OCI-LY1 (cell line): ENCODE data around the gene LRRC56.

Source experiments
- H2AFZ ChIP-seq: fragments of 200-600 bp; sonication (generic), shearing (Covaris generic); 2 replicates; pipeline ENCODE4 v1.6.0; 2014; ENCODE audit warnings: antibody characterized with exemption, mild to moderate bottlenecking, low read length
- H3F3A ChIP-seq: fragments of 200-600 bp; sonication (generic), shearing (Covaris generic); 2 replicates; pipeline ENCODE4 v1.6.0; 2014; ENCODE audit warnings: mild to moderate bottlenecking, antibody characterized with exemption, low read length, moderate library complexity; ENCODE audit not compliant: insufficient read depth
- H3K27ac ChIP-seq: fragments of 200-600 bp; sonication (generic); 2 replicates; pipeline ENCODE4 v1.5.1; 2014; ENCODE audit warnings: low read length, mixed run types, mild to moderate bottlenecking, low read depth; ENCODE audit not compliant: poor library complexity, severe bottlenecking
- H3K27me3 ChIP-seq: fragments of 200-600 bp; sonication (generic); 2 replicates; pipeline ENCODE4 v1.6.0; 2014; ENCODE audit warnings: antibody characterized with exemption, mild to moderate bottlenecking, low read length, moderate library complexity; ENCODE audit not compliant: insufficient read depth
- H3K36me3 ChIP-seq: fragments of 200-600 bp; sonication (generic); 2 replicates; pipeline ENCODE4 v1.6.1; 2014; ENCODE audit warnings: mild to moderate bottlenecking, antibody characterized with exemption, low read length, moderate library complexity, mixed read lengths; ENCODE audit not compliant: insufficient read depth
- H3K4me1 ChIP-seq: fragments of 200-600 bp; sonication (generic); 2 replicates; pipeline ENCODE4 v1.5.1; 2014; ENCODE audit warnings: mild to moderate bottlenecking, low read length, moderate library complexity; ENCODE audit not compliant: insufficient read depth, severe bottlenecking
- H3K4me2 ChIP-seq: fragments of 200-600 bp; sonication (generic), shearing (Covaris generic); 2 replicates; pipeline ENCODE4 v1.6.1; 2014; ENCODE audit warnings: low read length
- H3K4me3 ChIP-seq: fragments of 200-600 bp; sonication (generic); 2 replicates; pipeline ENCODE4 v1.5.1; 2014; ENCODE audit warnings: low read length, low read depth, mild to moderate bottlenecking, mixed read lengths; ENCODE audit not compliant: poor library complexity, severe bottlenecking
- H3K79me2 ChIP-seq: fragments of 200-600 bp; shearing (Covaris generic); 2 replicates; pipeline ENCODE4 v1.6.1; 2016; ENCODE audit warnings: mixed run types, low read length, mixed read lengths; ENCODE audit not compliant: insufficient read depth
- H3K9ac ChIP-seq: fragments of 200-600 bp; sonication (generic), shearing (Covaris generic); 2 replicates; pipeline ENCODE4 v1.6.1; 2014; ENCODE audit warnings: mild to moderate bottlenecking, low read length, mixed read lengths
- H3K9me2 ChIP-seq: fragments of 200-600 bp; sonication (generic), shearing (Covaris generic); 2 replicates; pipeline ENCODE4 v1.6.1; 2014; ENCODE audit warnings: low read depth, mild to moderate bottlenecking, low read length, mixed read lengths
- H3K9me3 ChIP-seq: fragments of 200-600 bp; shearing (Covaris generic); 2 replicates; pipeline ENCODE4 v1.6.1; 2014; ENCODE audit warnings: low read length, mixed read lengths
- H4K20me1 ChIP-seq: fragments of 200-600 bp; sonication (generic), shearing (Covaris generic); 2 replicates; pipeline ENCODE4 v1.6.0; 2016; ENCODE audit warnings: mild to moderate bottlenecking, low read length; ENCODE audit not compliant: insufficient read depth
- EZH2 ChIP-seq: fragments of 200-600 bp; sonication (generic), shearing (Covaris generic); IDR thresholded peaks from 2 replicates; pipeline ENCODE4 v1.8.0; 2017; ENCODE audit warnings: borderline replicate concordance, mixed run types, mild to moderate bottlenecking, antibody characterized with exemption, low read length, moderate library complexity, mixed read lengths
- TF ChIP-seq, protein P1 (sequence below): fragments of 200-600 bp; sonication (generic), shearing (Covaris generic); IDR thresholded peaks from 2 replicates; pipeline ENCODE4 v1.5.1; 2017; ENCODE audit warnings: mild to moderate bottlenecking, antibody characterized with exemption, low read length, moderate library complexity, mixed read lengths

The LRRC56 gene

DNA sequence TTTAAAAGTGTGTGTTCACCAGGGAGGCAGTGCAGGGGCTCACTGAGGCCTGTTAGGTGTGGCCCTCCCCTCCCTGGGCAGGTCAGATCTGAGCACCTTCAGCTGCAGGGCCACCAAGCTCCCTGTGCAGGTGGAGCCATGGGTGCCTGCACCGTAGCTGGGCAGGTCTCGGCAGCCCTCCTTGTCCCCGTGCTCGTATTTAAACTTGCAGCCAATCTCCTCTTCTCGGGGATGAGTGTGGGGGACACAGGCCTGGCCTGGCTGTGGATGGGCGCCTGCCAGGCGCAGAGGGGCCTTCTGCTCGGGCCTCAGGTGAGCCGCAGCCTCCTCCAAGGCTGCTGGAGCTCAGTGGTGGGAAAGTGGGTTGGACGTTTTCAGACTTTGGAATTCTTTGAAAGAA is 58.1 kb downstream of the LRRC56 start:
- Histone ChIP-seq H2AFZ (no peak overlapping the region), H3K79me2 (no peaks in the 10 kb centered on the region), H3K27ac (no peak overlapping the region), H3F3A (no peaks in the 10 kb centered on the region), H3K9ac (no peak overlapping the region), H3K4me1 (no peaks in the 10 kb centered on the region), H3K9me3 (no peaks in the 10 kb centered on the region), H3K27me3 (no peaks in the 10 kb centered on the region), H3K36me3 (peaks cover 88% of the 10 kb centered on the region), H3K9me2 (no peaks in the 10 kb centered on the region), H3K4me2 (no peak overlapping the region), H4K20me1 (no peaks in the 10 kb centered on the region), H3K4me3 (no peak overlapping the region)
- TF ChIP-seq, protein P1, sequence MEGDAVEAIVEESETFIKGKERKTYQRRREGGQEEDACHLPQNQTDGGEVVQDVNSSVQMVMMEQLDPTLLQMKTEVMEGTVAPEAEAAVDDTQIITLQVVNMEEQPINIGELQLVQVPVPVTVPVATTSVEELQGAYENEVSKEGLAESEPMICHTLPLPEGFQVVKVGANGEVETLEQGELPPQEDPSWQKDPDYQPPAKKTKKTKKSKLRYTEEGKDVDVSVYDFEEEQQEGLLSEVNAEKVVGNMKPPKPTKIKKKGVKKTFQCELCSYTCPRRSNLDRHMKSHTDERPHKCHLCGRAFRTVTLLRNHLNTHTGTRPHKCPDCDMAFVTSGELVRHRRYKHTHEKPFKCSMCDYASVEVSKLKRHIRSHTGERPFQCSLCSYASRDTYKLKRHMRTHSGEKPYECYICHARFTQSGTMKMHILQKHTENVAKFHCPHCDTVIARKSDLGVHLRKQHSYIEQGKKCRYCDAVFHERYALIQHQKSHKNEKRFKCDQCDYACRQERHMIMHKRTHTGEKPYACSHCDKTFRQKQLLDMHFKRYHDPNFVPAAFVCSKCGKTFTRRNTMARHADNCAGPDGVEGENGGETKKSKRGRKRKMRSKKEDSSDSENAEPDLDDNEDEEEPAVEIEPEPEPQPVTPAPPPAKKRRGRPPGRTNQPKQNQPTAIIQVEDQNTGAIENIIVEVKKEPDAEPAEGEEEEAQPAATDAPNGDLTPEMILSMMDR, result no peak
- TF ChIP-seq EZH2, result no peak

DNA sequence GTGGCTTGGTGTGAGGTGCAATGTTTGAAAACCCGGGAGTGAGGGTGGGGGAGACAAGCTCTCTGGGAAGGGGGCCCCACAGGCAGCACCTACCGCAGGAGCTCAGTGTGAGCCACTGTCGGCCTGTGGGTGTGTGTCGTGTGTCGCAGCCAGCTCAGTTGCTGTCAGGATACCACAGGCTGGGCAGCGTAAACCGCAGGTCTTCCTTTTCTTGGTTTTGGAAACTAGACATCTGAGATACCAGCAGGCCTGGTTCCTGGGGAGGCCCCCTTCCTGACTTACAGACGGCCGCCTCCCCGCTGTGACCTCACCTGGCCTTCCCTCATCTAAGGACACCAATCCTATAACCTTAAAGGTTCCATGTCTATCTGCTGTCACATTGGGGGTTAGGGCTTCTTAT is 59.0 kb downstream of the LRRC56 start:
- Histone ChIP-seq H3K9me3 (no peaks in the 10 kb centered on the region), H3K4me2 (no peak overlapping the region), H3K36me3 (peaks cover 85% of the 10 kb centered on the region), H3K27me3 (no peaks in the 10 kb centered on the region), H3K4me3 (no peak overlapping the region), H3F3A (no peaks in the 10 kb centered on the region), H2AFZ (no peak overlapping the region), H4K20me1 (no peaks in the 10 kb centered on the region), H3K9me2 (no peaks in the 10 kb centered on the region), H3K79me2 (no peaks in the 10 kb centered on the region), H3K27ac (no peak overlapping the region), H3K4me1 (no peaks in the 10 kb centered on the region), H3K9ac (no peak overlapping the region)
- TF ChIP-seq EZH2, result no peak
- TF ChIP-seq, protein P1, result no peak

DNA sequence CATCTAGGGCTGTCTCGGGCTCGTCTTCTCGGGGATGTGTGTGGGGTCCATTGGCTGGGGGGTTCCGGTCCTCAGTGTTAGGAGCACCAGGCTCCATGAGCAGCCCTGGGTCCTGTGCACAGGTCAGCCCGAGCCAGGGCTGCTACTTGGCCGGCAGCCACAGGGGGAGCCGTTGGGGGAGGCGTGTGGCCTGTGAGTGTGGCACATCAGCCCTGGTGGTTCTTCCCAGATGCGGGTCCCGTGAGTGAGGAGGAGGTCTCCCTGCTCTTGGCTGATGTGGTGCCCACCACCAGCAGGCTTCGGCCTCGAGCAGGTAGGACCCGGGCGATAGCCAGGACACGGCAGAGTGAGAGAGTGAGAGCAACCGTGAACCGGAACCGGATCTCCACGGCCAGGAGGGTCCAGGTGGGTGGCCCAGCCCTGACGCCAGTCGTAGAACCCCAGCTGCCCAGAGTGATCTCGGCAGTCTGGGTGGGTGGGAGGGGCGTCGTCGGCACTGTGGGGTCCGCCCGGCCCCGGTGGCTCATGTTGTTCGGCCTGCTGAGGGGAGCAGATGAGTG is 59.9 kb downstream of the LRRC56 start:
- H3K79me2 ChIP-seq, result no peaks in the 10 kb centered on the region
- no peaks in the 10 kb centered on the region for H3K9me2 ChIP-seq
- no peak overlapping the region for H3K9ac ChIP-seq
- no peaks in the 10 kb centered on the region for H3K4me1 ChIP-seq
- H3K9me3 ChIP-seq, result no peaks in the 10 kb centered on the region
- no peak overlapping the region for H3K4me2 ChIP-seq
- peaks cover 88% of the 10 kb centered on the region for H3K36me3 ChIP-seq
- H3K27me3 ChIP-seq, result no peaks in the 10 kb centered on the region
- H2AFZ ChIP-seq, result no peak overlapping the region
- H4K20me1 ChIP-seq, result no peaks in the 10 kb centered on the region
- TF ChIP-seq EZH2, result no peak
- TF ChIP-seq, protein P1, result peak; percentile 24; the same call in 1 of the 2 replicates
- no peaks in the 10 kb centered on the region for H3F3A ChIP-seq
- H3K4me3 ChIP-seq, result no peak overlapping the region
- H3K27ac ChIP-seq, result no peak overlapping the region
